ENCODE results near the gene PLAGL2. TPM values are rescaled to one million over a fixed set of nuclear protein-coding genes. Genes with fewer than 3 reads are reported as not detected.

Gene PLAGL2
- total and polyA plus RNA-seq, 4 donors: 1.3 to 7.2 (median 1.6) TPM

- Histone ChIP-seq H3K4me3 (ENCODE audit: low read depth in 1 of 3, low read length in 3 of 3) (no peak overlapping the region), H3K4me1 (ENCODE audit: control insufficient read depth in 4 of 4, insufficient read depth in 4 of 4, low read length in 3 of 4) (no peaks in the 10 kb centered on the region), H3K27ac (ENCODE audit: low read depth in 1 of 2, low read length in 2 of 2) (no peak overlapping the region), H3K9ac (ENCODE audit: low read depth in 1 of 2, low read length in 2 of 2) (no peak overlapping the region), H3K27me3 (ENCODE audit: control insufficient read depth in 4 of 4, insufficient read depth in 4 of 4, low read length in 3 of 4) (no peaks in the 10 kb centered on the region), H3K9me3 (ENCODE audit: control insufficient read depth in 4 of 4, low read length in 3 of 4) (no peaks in the 10 kb centered on the region), H3K36me3 (ENCODE audit: control insufficient read depth in 4 of 4, insufficient read depth in 3 of 4, low read depth in 1 of 4, low read length in 3 of 4) (no peaks in the 10 kb centered on the region)
- DNase-seq (ENCODE audit: low spot score): no peak
- WGBS: 93% methylated on average over 4 of the region's 4 CpGs
- TF ChIP-seq JUND (IDR thresholded peaks at IDR 0.05) (no peak), EGR1 (IDR thresholded peaks at IDR 0.05; ENCODE audit: low read depth in 2 of 2) (no peak), ZBTB33 (IDR thresholded peaks at IDR 0.05) (no peak), ATF3 (IDR thresholded peaks at IDR 0.05) (no peak), TAF1 (conservative IDR thresholded peaks at IDR 0.05) (no peak), CTCF (IDR thresholded peaks at IDR 0.05; ENCODE audit: low read depth, low read length, missing input control) (no peak), RAD21 (IDR thresholded peaks at IDR 0.05) (no peak), HNF4A (conservative IDR thresholded peaks at IDR 0.05) (no peak), FOXA1 (IDR thresholded peaks at IDR 0.05) (no peak), YY1 (IDR thresholded peaks at IDR 0.05) (no peak), RXRA (IDR thresholded peaks at IDR 0.05) (no peak), SP1 (IDR thresholded peaks at IDR 0.05) (no peak), GABPA (IDR thresholded peaks at IDR 0.05 in 1 of 2, conservative IDR thresholded peaks at IDR 0.05 in 1 of 2) (no peak), NR2F2 (IDR thresholded peaks at IDR 0.05) (no peak)
These were observed 23.5 kb downstream of the PLAGL2 start for GRCh38 chr20:32183947-32184635.

- no peak for DNase-seq (ENCODE audit: low spot score)
- H3K36me3 ChIP-seq (ENCODE audit: control insufficient read depth in 4 of 4, insufficient read depth in 3 of 4, low read depth in 1 of 4, low read length in 3 of 4): no peaks in the 10 kb centered on the region
- no peak overlapping the region for H3K4me3 ChIP-seq (ENCODE audit: low read depth in 1 of 3, low read length in 3 of 3)
- no peaks in the 10 kb centered on the region for H3K4me1 ChIP-seq (ENCODE audit: control insufficient read depth in 4 of 4, insufficient read depth in 4 of 4, low read length in 3 of 4)
- no peak overlapping the region for H3K9ac ChIP-seq (ENCODE audit: low read depth in 1 of 2, low read length in 2 of 2)
- WGBS: 98% methylated on average over 2 of the region's 2 CpGs
- H3K27me3 ChIP-seq (ENCODE audit: control insufficient read depth in 4 of 4, insufficient read depth in 4 of 4, low read length in 3 of 4): no peaks in the 10 kb centered on the region
- H3K27ac ChIP-seq (ENCODE audit: low read depth in 1 of 2, low read length in 2 of 2): no peak overlapping the region
- H3K9me3 ChIP-seq (ENCODE audit: control insufficient read depth in 4 of 4, low read length in 3 of 4): no peaks in the 10 kb centered on the region
- TF ChIP-seq ATF3 (IDR thresholded peaks at IDR 0.05) (no peak), EGR1 (IDR thresholded peaks at IDR 0.05; ENCODE audit: low read depth in 2 of 2) (no peak), YY1 (IDR thresholded peaks at IDR 0.05) (no peak)
These were observed 25.9 kb downstream of the PLAGL2 start for GRCh38 chr20:32181606-32182005.
